ENCODE data around the gene GPC3. TPM values are rescaled to one million over a fixed set of nuclear protein-coding genes. Genes with fewer than 3 reads are reported as not detected.
A peak's percentile ranks its signal among the peaks of the same experiment; 100 is the strongest.

GPC3 gene
- total RNA-seq, 4 donors from 2014 or later = 0.82 to 4.9 (median 1.8) TPM

GRCh38 chrX:133674726-133675470 is 310.5 kb downstream of the GPC3 start:
- H3K27me3 ChIP-seq = no peaks in the 10 kb centered on the region
- TF ChIP-seq POLR2AphosphoS5 (IDR thresholded peaks at IDR 0.05) = no peak
- no peak for TF ChIP-seq EP300 (IDR thresholded peaks at IDR 0.05; ENCODE audit: low read depth)
- no peak for TF ChIP-seq CTCF (IDR thresholded peaks at IDR 0.05)
- no peak for TF ChIP-seq POLR2A (IDR thresholded peaks at IDR 0.05)
- H3K4me1 ChIP-seq = peaks cover 0 to 8% (median 4%) of the 10 kb centered on the region in 4 donors
- in situ Hi-C loops (cut with MboI; ENCODE audit: low pct_ligation_motif_present in 1 of 4, low pct_unique_long_range_greater_than_20kb in 1 of 4, low sequenced_read_pairs in 3 of 4) = loop anchor here in 3 of 4 donors (10.0 to 25.0 kb wide), 3 partner anchors 338 to 638 kb away; no protein-coding TSS in a partner anchor
- H3K9me3 ChIP-seq = no peaks in the 10 kb centered on the region
- no peak overlapping the region for H3K4me3 ChIP-seq
- peak overlapping the region; percentile 1 to 75 (median 62) for H3K27ac ChIP-seq
- no peaks in the 10 kb centered on the region for H3K36me3 ChIP-seq
- DNase-seq = no peak
- intact Hi-C loops (cut with DNase I; ENCODE audit: low total_unique reads) = no loop called here
- WGBS, 2 donors (ENCODE audit: low coverage in 1 of 2) = 34% methylated on average over 6 of the region's 6 CpGs; no CpG with 5 or more reads in 1 of the 2 donors

GRCh38 chrX:133670383-133670782 is 315.0 kb downstream of the GPC3 start:
- no peak for DNase-seq

GRCh38 chrX:133669214-133669613 is 316.2 kb downstream of the GPC3 start:
- in situ Hi-C loops (cut with MboI; ENCODE audit: low pct_ligation_motif_present in 1 of 4, low pct_unique_long_range_greater_than_20kb in 1 of 4, low sequenced_read_pairs in 3 of 4) (loop anchor here in 1 of 4 donors (25.0 kb wide), 1 partner anchor 332 kb away; no protein-coding TSS in a partner anchor), intact Hi-C loops (cut with DNase I; ENCODE audit: low total_unique reads) (no loop called here)
- 76% methylated on average over 5 of the region's 5 CpGs; no CpG with 5 or more reads in 1 of the 2 donors for WGBS, 2 donors (ENCODE audit: low coverage in 1 of 2)

More at GRCh38 chrX:133670383-133670782, 315.0 kb downstream of the GPC3 start:
- no peaks in the 10 kb centered on the region for H3K36me3 ChIP-seq
- no peak overlapping the region for H3K27ac ChIP-seq
- no peaks in the 10 kb centered on the region for H3K9me3 ChIP-seq
- peaks cover 0 to 4% (median 0%) of the 10 kb centered on the region in 4 donors for H3K4me1 ChIP-seq
- 0 to 3% methylated on average over 1 to 4 of the region's 4 CpGs for WGBS, 2 donors (ENCODE audit: low coverage in 1 of 2)
- TF ChIP-seq CTCF (IDR thresholded peaks at IDR 0.05) (peak; percentile 61 to 72 (median 64)), POLR2A (IDR thresholded peaks at IDR 0.05) (no peak)
- intact Hi-C loops (cut with DNase I; ENCODE audit: low total_unique reads) (no loop called here), in situ Hi-C loops (cut with MboI; ENCODE audit: low pct_ligation_motif_present in 1 of 4, low pct_unique_long_range_greater_than_20kb in 1 of 4, low sequenced_read_pairs in 3 of 4) (loop anchor here in 2 of 4 donors (10.0 to 25.0 kb wide), 2 partner anchors 333 to 336 kb away; no protein-coding TSS in a partner anchor)
- H3K27me3 ChIP-seq = no peaks in the 10 kb centered on the region
- no peak overlapping the region for H3K4me3 ChIP-seq

More at GRCh38 chrX:133669214-133669613, 316.2 kb downstream of the GPC3 start:
- no peaks in the 10 kb centered on the region for H3K4me1 ChIP-seq
- no peak overlapping the region for H3K4me3 ChIP-seq
- no peaks in the 10 kb centered on the region for H3K9me3 ChIP-seq
- DNase-seq = no peak
- TF ChIP-seq EP300 (IDR thresholded peaks at IDR 0.05; ENCODE audit: low read depth) = no peak
- no peak for TF ChIP-seq POLR2A (IDR thresholded peaks at IDR 0.05)
- TF ChIP-seq CTCF (IDR thresholded peaks at IDR 0.05) = no peak
- no peak for TF ChIP-seq POLR2AphosphoS5 (IDR thresholded peaks at IDR 0.05)
- H3K36me3 ChIP-seq = no peaks in the 10 kb centered on the region
- no peaks in the 10 kb centered on the region for H3K27me3 ChIP-seq
- no peak overlapping the region for H3K27ac ChIP-seq
